Osteoblast (primary cell): ENCODE data around the gene WDR70. TPM values are rescaled to one million over a fixed set of nuclear protein-coding genes. Genes with fewer than 3 reads are reported as not detected.

Experiments
- DNase-seq: peaks from one replicate; pipeline ENCODE4 v3.0.0; 2011; ENCODE audit warnings: low spot score, mixed read lengths; ENCODE audit not compliant: insufficient read length; ENCODE audit errors: missing footprints
- H2AFZ ChIP-seq: 2 replicates; pipeline ENCODE4 v1.6.0; 2011; ENCODE audit warnings: mild to moderate bottlenecking, low read length
- H3K27ac ChIP-seq: 2 replicates; pipeline ENCODE4 v1.5.1; 2011; ENCODE audit warnings: mild to moderate bottlenecking, low read depth, low read length, moderate library complexity
- H3K27me3 ChIP-seq: 2 replicates; pipeline ENCODE4 v1.6.0; 2012; ENCODE audit warnings: mild to moderate bottlenecking, control low read depth, inconsistent platforms, low read length, moderate library complexity; ENCODE audit not compliant: insufficient read depth
- H3K36me3 ChIP-seq: 2 replicates; pipeline ENCODE4 v1.5.1; 2011; ENCODE audit warnings: mild to moderate bottlenecking, low read length, control low read depth, moderate library complexity; ENCODE audit not compliant: insufficient read depth
- H3K4me1 ChIP-seq: 2 replicates; pipeline ENCODE4 v1.5.1; 2011; ENCODE audit warnings: mild to moderate bottlenecking, low read length, control low read depth, moderate library complexity; ENCODE audit not compliant: insufficient read depth
- H3K4me2 ChIP-seq: 2 replicates; pipeline ENCODE4 v1.6.0; 2011; ENCODE audit warnings: mild to moderate bottlenecking, low read length; ENCODE audit not compliant: insufficient read depth
- H3K4me3 ChIP-seq: fragments of 200-600 bp; sonication (generic); 3 replicates; pipeline ENCODE4 v1.5.1; 2012; ENCODE audit warnings: mild to moderate bottlenecking, low read length, inconsistent platforms; ENCODE audit not compliant: insufficient read depth
- H3K79me2 ChIP-seq: 2 replicates; pipeline ENCODE4 v1.6.0; 2012; ENCODE audit warnings: mild to moderate bottlenecking, low read length, control low read depth, inconsistent platforms; ENCODE audit not compliant: insufficient read depth
- H3K9me3 ChIP-seq: 2 replicates; pipeline ENCODE4 v1.5.1; 2011; ENCODE audit warnings: low read depth, low read length, control low read depth
- H4K20me1 ChIP-seq: 2 replicates; pipeline ENCODE4 v1.6.0; 2012; ENCODE audit warnings: mild to moderate bottlenecking, low read length, control low read depth; ENCODE audit not compliant: insufficient read depth
- CTCF ChIP-seq: IDR thresholded peaks from 2 replicates; pipeline ENCODE4 v1.5.1; 2011; ENCODE audit warnings: mild to moderate bottlenecking, low read depth, low read length, moderate library complexity; ENCODE audit errors: extremely low read depth
- total RNA-seq: library from RNA; depleted of rRNA; stranded (reverse); fragments of >200 nt; gene quantifications from 2 replicates; pipeline ENCODE4 v1.2.3, GENCODE V29; 2012

WDR70 gene
- total RNA-seq, 1 donor = 32.2 TPM

- H3K4me2 ChIP-seq = no peak overlapping the region
- DNase-seq = no peak
- H4K20me1 ChIP-seq = no peaks in the 10 kb centered on the region
- no peaks in the 10 kb centered on the region for H3K27me3 ChIP-seq
- no peak for TF ChIP-seq CTCF
- H3K4me1 ChIP-seq = no peaks in the 10 kb centered on the region
- no peaks in the 10 kb centered on the region for H3K36me3 ChIP-seq
- no peaks in the 10 kb centered on the region for H3K79me2 ChIP-seq
- H3K4me3 ChIP-seq = no peak overlapping the region
- H3K9me3 ChIP-seq = peaks cover 4% of the 10 kb centered on the region
- H2AFZ ChIP-seq = no peak overlapping the region
- no peak overlapping the region for H3K27ac ChIP-seq
Measured at GRCh38 chr5:37626266-37626665, 247.1 kb downstream of the WDR70 start.

DNA sequence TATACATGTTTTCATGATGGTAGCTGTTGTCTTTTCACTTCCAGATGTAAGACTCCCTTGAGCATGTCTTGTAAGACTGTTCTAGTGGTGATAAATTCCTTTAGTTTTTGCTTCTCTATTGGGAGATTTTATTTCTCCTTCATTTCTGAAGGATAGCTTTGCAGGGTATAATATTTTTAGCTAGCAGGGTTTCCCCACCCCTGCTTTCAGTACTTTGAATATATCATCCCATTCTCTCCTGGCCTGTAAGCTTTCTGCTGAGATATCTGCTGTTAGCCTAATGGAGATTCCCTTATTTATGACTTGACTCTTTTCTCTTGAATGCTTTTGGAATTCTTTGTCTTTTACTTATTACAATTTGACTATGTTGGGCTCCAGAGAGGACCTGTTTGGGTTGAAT, 249.8 kb downstream of the WDR70 start:
- H3K36me3 ChIP-seq = no peaks in the 10 kb centered on the region
- no peaks in the 10 kb centered on the region for H4K20me1 ChIP-seq
- peaks cover 4% of the 10 kb centered on the region for H3K9me3 ChIP-seq
- no peaks in the 10 kb centered on the region for H3K79me2 ChIP-seq
- no peak for DNase-seq
- H3K4me2 ChIP-seq = no peak overlapping the region
- H3K4me1 ChIP-seq = no peaks in the 10 kb centered on the region
- no peak for TF ChIP-seq CTCF
- H2AFZ ChIP-seq = no peak overlapping the region
- no peak overlapping the region for H3K4me3 ChIP-seq
- no peaks in the 10 kb centered on the region for H3K27me3 ChIP-seq
- H3K27ac ChIP-seq = no peak overlapping the region

- Histone ChIP-seq H3K36me3 (no peaks in the 10 kb centered on the region), H2AFZ (no peak overlapping the region), H3K4me2 (no peak overlapping the region), H3K27ac (no peak overlapping the region), H3K27me3 (no peaks in the 10 kb centered on the region), H3K4me3 (no peak overlapping the region), H3K4me1 (no peaks in the 10 kb centered on the region), H3K79me2 (no peaks in the 10 kb centered on the region), H3K9me3 (peaks cover 4% of the 10 kb centered on the region), H4K20me1 (no peaks in the 10 kb centered on the region)
- no peak for TF ChIP-seq CTCF
- no peak for DNase-seq
Measured at GRCh38 chr5:37631939-37632338, 252.8 kb downstream of the WDR70 start.

DNA sequence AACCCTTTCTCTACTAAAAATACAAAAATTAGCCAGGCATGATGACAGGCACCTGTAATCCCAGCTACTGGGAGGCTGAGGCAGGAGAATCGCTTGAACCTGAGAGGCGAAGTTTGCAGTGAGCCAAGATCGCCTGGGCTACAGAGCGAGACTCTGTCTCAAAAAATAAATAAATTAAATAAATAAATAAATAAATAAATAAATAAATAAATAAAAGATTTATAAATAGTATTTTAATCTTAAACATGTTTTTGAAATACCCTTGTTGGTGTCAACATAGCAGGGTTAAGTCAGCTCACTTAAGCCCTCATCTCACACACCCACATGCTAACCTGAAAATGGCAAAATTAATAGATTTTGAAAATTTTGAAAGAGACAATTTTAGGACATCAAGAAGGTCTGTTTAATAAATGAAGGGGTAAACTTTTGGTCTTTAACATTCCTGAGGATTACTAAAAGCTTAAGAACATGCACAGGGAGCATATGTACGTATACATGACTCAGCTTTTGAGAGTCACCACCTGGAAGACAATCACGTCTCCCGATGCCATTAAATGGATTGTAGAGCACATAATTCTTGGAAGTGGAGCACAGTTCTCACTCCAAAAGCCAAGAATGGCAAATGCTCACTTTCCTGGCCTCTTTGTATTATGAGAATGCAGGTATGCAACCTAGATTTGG, 258.2 kb downstream of the WDR70 start:
- Histone ChIP-seq H4K20me1 (no peaks in the 10 kb centered on the region), H3K27me3 (no peaks in the 10 kb centered on the region), H2AFZ (no peak overlapping the region), H3K4me2 (no peak overlapping the region), H3K4me3 (no peak overlapping the region), H3K4me1 (peaks cover 19% of the 10 kb centered on the region), H3K9me3 (no peaks in the 10 kb centered on the region), H3K79me2 (no peaks in the 10 kb centered on the region), H3K36me3 (no peaks in the 10 kb centered on the region), H3K27ac (no peak overlapping the region)
- no peak for TF ChIP-seq CTCF
- DNase-seq = no peak
